ENCODE measurements around the gene ASPSCR1. TPM values are rescaled to one million over a fixed set of nuclear protein-coding genes. Genes with fewer than 3 reads are reported as not detected.

The ASPSCR1 gene
- total RNA-seq, 2 donors from 2014 or later = 32.0 to 34.2 TPM

DNA sequence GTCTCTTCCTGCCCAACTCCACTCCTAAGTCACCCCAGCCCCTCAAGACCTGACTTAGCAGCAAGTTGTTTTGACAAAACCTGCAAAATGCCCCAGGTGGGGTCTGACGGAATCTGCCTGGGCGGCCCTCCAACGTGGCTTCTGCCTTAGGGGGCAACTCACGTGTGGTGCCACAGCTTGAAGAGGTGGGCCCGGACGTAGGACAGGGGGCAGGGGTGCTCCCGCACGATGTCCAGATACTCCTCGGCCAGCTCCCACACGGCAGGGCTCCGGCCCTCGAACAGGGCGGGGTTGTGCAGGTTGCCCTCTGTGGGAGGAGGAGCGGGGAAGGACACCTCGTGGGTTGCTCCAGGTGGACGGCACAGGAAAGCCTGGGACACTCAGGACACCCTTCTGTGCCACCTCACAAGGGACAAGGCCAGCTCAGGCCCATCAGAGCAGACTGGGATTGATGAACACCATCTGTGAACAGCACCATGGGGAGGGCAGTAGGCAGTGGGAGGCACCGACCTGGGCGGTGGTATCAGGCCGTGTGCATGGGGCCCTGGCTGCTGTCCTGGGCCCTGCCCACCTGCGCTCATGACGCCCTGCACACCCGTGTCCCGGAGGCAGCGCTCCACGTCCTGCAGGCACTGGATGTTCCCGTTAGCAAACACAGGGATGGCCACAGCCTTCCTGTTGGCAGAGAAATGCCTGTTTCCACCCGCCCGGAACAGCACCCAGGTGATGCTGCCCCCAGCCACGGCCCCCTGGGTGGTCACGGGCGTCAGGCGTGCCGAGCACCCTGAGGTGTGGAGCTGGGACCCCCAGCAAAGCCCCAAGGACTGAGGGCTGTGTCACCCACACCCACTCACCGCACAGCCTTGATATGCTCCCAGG lies 83.9 kb downstream of the ASPSCR1 start:
- Mint-ChIP-seq H3K27ac (no peak overlapping the region), H3K4me3 (no peak overlapping the region), H3K9me3 (no peaks in the 10 kb centered on the region), H3K36me3 (ENCODE audit: insufficient read depth in 2 of 2) (peaks cover 0 to 4% of the 10 kb centered on the region in 2 donors), H3K4me1 (ENCODE audit: low read depth) (peaks cover 9% of the 10 kb centered on the region), H3K27me3 (ENCODE audit: low read depth) (no peaks in the 10 kb centered on the region)
- ATAC-seq (replicated peaks in 1 of 2) = no peak
- DNase-seq = no peak

- ATAC-seq (replicated peaks in 1 of 2) (no peak), DNase-seq (no peak)
- Mint-ChIP-seq H3K9me3 (no peaks in the 10 kb centered on the region), H3K27ac (no peak overlapping the region), H3K4me3 (no peak overlapping the region), H3K27me3 (ENCODE audit: low read depth) (no peaks in the 10 kb centered on the region), H3K4me1 (ENCODE audit: low read depth) (peaks cover 20% of the 10 kb centered on the region), H3K36me3 (ENCODE audit: insufficient read depth in 2 of 2) (peaks cover 0 to 4% of the 10 kb centered on the region in 2 donors)
Observed at GRCh38 chr17:82062076-82062983, 84.9 kb downstream of the ASPSCR1 start.

DNA sequence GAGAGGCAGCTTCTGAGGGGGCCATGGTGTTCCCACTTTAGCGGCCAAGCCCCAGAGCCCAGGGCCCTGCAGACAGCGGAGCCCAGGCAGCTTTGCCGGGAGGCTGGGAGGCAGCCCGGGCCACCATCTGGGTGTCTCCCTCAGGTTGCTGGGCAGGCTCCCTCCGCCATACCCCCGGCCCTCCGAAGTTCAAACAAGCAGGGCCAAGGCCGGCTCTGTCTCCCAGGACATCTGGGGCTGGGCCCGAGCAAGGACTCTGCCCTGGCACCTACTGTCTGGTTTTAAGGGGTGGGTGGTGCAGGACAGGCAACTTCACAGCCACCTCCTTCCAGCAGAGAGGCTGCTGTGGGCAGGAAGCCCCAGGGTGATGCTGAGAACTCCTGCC lies 85.5 kb downstream of the ASPSCR1 start:
- ATAC-seq (replicated peaks in 1 of 2) (no peak), DNase-seq (no peak)
- Mint-ChIP-seq H3K36me3 (ENCODE audit: insufficient read depth in 2 of 2) (peaks cover 0 to 4% of the 10 kb centered on the region in 2 donors), H3K27me3 (ENCODE audit: low read depth) (no peaks in the 10 kb centered on the region), H3K4me1 (ENCODE audit: low read depth) (peaks cover 21% of the 10 kb centered on the region), H3K4me3 (no peak overlapping the region), H3K9me3 (no peaks in the 10 kb centered on the region), H3K27ac (no peak overlapping the region)

DNA sequence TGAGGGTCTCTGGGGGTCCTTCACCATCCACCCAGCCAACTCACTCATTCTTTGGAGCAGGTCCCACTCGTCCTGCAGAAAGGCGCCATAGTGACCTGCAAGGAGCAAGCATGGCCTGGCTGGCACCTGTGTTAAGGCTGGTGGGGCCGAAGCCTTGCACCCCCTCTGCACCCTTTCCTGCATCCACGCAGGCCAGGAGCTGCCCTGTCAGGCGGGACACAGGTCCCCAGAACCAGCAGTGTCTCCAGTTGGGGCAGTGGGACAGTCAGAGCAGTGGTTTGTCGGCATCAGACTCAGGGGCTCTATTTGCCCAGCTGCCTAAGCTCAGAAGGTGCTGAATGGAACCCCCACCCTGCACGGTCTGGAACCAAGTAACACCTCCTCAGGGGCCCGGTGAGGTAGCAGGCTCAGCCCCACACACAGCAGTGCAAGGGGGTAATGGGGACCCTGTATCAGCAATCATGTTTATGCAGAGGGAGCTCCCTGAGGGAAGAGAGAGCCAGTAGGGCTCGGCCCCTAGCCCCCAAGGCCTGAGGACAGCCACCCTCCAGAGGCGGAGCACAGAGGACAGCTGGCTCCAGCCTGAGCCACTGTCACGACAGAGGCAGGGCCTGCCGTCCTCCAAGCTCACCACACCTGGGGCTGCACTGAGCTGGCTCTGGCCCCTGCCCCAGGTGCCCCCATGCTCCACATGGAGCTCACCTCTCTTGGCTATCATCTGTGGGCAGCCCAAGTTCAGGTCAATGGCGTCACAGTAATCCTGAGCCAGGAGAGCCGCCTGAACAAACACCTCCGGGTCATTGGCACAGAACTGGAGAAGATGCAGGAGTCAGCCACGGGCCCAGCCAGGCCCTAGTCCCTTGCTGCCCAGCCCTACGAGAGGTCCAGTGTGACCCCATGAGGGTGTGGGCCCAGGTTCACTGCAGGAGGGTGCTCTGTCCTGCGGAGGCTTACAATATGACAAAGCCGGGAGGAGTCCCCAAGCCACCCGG lies 86.3 kb downstream of the ASPSCR1 start:
- H3K27ac Mint-ChIP-seq = no peak overlapping the region
- H3K4me3 Mint-ChIP-seq = peak overlapping the region; percentile 71 to 74
- ATAC-seq (replicated peaks in 1 of 2) (no peak), DNase-seq (no peak)
- peaks cover 21% of the 10 kb centered on the region for H3K4me1 Mint-ChIP-seq (ENCODE audit: low read depth)
- no peaks in the 10 kb centered on the region for H3K9me3 Mint-ChIP-seq
- H3K36me3 Mint-ChIP-seq (ENCODE audit: insufficient read depth in 2 of 2) = peaks cover 0 to 4% of the 10 kb centered on the region in 2 donors
- no peaks in the 10 kb centered on the region for H3K27me3 Mint-ChIP-seq (ENCODE audit: low read depth)

DNA sequence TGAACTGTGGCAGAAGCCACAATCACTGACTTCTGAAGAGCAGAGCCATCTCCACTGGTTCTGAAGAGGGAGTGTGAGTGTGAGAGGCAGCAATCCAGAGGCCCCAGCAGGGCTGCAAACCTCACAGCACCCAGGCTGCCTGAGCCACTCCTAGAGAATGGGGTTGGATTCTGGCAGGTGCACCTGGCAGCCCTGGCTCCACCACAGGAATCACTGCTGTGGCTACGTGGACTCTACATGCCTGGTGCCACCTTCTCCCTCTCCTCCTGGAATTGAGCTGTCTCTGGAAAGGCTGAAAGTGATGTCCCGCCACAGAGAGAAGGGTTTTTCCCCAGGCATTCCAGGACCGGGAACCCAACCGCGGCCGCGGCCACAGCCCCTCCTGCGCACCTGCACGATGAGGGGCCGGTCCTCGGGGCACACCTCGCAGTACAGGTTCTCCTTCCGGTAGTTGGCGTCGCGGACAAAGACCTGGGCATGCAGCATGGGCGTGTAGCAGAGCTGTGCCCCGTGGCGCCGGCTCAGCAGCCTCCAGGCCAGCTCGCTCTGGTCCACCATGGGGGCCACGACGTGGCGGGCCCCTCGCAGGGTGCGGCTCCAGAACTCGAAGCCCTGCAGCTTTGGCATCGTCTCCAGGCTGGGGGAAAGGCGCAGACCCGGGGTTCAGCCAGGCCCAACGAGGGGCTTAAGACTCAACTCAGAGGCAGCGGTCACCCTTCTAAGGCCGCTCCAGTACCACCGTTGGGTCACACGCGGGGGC lies 87.2 kb downstream of the ASPSCR1 start:
- peak overlapping the region; percentile 68 for H3K27ac Mint-ChIP-seq
- H3K9me3 Mint-ChIP-seq = no peaks in the 10 kb centered on the region
- H3K4me3 Mint-ChIP-seq = peak overlapping the region; percentile 71 to 74
- no peak for DNase-seq
- peaks cover 21% of the 10 kb centered on the region for H3K4me1 Mint-ChIP-seq (ENCODE audit: low read depth)
- H3K27me3 Mint-ChIP-seq (ENCODE audit: low read depth) = no peaks in the 10 kb centered on the region
- no peak for ATAC-seq (replicated peaks in 1 of 2)
- peaks cover 0 to 4% of the 10 kb centered on the region in 2 donors for H3K36me3 Mint-ChIP-seq (ENCODE audit: insufficient read depth in 2 of 2)

DNA sequence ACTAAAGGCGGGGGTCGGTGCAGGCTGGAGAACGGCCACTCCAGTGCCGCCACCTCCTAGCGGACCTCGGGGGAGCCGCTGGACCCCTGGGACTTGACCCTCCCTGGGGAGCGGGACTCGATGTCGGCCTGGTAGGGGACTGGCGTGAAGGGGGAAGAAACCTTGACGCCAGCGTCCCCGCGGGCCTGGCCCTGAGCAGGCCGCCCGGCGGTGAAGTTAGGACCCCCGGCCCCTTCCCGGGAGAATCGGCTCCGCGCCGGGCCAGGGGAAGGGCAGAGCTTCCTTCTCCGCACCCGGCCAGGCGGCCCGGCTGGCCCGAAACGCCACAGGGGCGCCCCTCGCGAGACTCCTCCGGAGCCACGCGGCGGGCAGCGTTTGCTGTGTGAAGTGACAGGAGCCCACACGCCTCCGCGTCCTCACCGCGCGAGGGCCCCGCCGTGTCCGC lies 87.8 kb downstream of the ASPSCR1 start:
- Mint-ChIP-seq H3K4me3 (peak overlapping the region; percentile 71 to 74), H3K27ac (no peak overlapping the region), H3K27me3 (ENCODE audit: low read depth) (no peaks in the 10 kb centered on the region), H3K36me3 (ENCODE audit: insufficient read depth in 2 of 2) (peaks cover 0 to 2% of the 10 kb centered on the region in 2 donors), H3K9me3 (no peaks in the 10 kb centered on the region), H3K4me1 (ENCODE audit: low read depth) (peaks cover 21% of the 10 kb centered on the region)
- DNase-seq = peak in 1 of 2 donors; percentile 56
- peak; percentile 69 to 71 for ATAC-seq (replicated peaks in 1 of 2)

DNA sequence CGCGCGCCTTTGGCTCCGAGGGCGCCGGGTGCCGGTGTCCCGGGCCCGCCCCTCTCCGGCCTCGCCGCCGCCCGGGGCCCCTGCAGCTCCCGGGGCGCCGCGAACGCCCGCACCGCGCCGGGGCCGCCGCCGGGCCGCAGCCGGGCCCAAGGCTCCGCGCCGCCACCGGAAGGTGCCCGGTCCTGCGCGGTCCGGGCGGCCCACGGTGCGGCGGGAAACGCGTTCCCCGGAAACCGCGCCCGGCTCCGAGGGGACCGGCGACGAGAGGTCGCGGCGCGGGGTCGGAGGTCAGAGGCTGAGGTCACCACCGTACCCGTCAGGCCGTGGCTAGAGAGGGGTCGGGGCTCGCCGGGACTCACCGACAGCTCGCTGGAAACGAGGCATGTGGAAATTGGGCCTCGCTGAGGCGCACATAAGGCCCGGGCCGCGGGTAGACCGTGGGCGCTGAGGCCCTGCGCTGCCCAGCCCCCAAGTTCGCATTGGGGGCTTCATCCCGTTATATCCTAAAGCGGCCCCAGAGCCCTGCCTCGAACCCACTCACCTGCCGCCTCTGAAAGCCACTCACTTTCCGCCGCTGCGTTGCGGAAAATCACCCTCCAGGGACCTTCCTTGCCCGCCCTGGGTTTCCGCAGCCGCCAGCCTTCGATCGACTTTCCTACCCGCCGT lies 88.3 kb downstream of the ASPSCR1 start, which contains the start of gene DUS1L:
Gene DUS1L (minus strand): TSS at position 167 of the 666 bp plus-strand sequence. CDS start 745 bp downstream, outside the sequence.
- ATAC-seq (replicated peaks in 1 of 2) = peak; percentile 91 to 92
- Mint-ChIP-seq H3K27me3 (ENCODE audit: low read depth) (no peaks in the 10 kb centered on the region), H3K4me3 (peak within 1 kb of the TSS; percentile 88 to 97), H3K36me3 (ENCODE audit: insufficient read depth in 2 of 2) (peaks cover 0 to 2% of the 10 kb centered on the region in 2 donors), H3K4me1 (ENCODE audit: low read depth) (peaks cover 21% of the 10 kb centered on the region), H3K27ac (peak within 1 kb of the TSS; percentile 96), H3K9me3 (no peaks in the 10 kb centered on the region)
- peak; percentile 75 to 88 for DNase-seq

Other genes with a start within 250 kb of the ASPSCR1 start
- under 1 TPM in 1 of 2 donors, not detected in 1; 0.17 TPM for gene GCGR, start 173.5 kb upstream of the ASPSCR1 start, total RNA-seq
- gene MCRIP1, start 144.3 kb upstream of the ASPSCR1 start, total RNA-seq = 10 to 100 TPM; 61.9 to 77.2 TPM
- gene PPP1R27, start 142.6 kb upstream of the ASPSCR1 start, total RNA-seq = not detected
- 100 to 1,000 TPM; 430 to 436 TPM for gene P4HB, start 117.1 kb upstream of the ASPSCR1 start, total RNA-seq
- gene ARHGDIA, start 106.3 kb upstream of the ASPSCR1 start, total RNA-seq = 100 to 1,000 TPM; 369 to 410 TPM
- gene ALYREF, start 86.0 kb upstream of the ASPSCR1 start, total RNA-seq = 100 to 1,000 TPM in 1 of 2 donors, 10 to 100 TPM in 1; 95.9 to 122 TPM
- gene ANAPC11, start 85.9 kb upstream of the ASPSCR1 start, total RNA-seq = 100 to 1,000 TPM in 1 of 2 donors, 10 to 100 TPM in 1; 78.5 to 106 TPM
- gene NPB, start 75.4 kb upstream of the ASPSCR1 start, total RNA-seq = under 1 TPM in 1 of 2 donors, not detected in 1; 0.19 TPM
- gene PCYT2, start 66.2 kb upstream of the ASPSCR1 start, total RNA-seq = 10 to 100 TPM; 13.9 to 14.2 TPM
- 10 to 100 TPM; 42.2 to 44.2 TPM for gene SIRT7, start 59.5 kb upstream of the ASPSCR1 start, total RNA-seq
- gene MAFG, start 49.9 kb upstream of the ASPSCR1 start, total RNA-seq = 10 to 100 TPM; 41.5 to 44.7 TPM
- gene PYCR1, start 40.3 kb upstream of the ASPSCR1 start, total RNA-seq = 100 to 1,000 TPM; 141 to 178 TPM
- gene MYADML2, start 30.4 kb upstream of the ASPSCR1 start, total RNA-seq = not detected
- 1 to 10 TPM in 1 of 2 donors, under 1 TPM in 1; 0.76 to 1.4 TPM for gene NOTUM, start 16.4 kb upstream of the ASPSCR1 start, total RNA-seq
- 10 to 100 TPM; 32.2 to 44.0 TPM for gene CENPX, start 45.2 kb downstream of the ASPSCR1 start, total RNA-seq
- 10 to 100 TPM; 11.8 to 15.4 TPM for gene LRRC45, start 45.7 kb downstream of the ASPSCR1 start, total RNA-seq
- gene RAC3, start 54.0 kb downstream of the ASPSCR1 start, total RNA-seq = 10 to 100 TPM in 1 of 2 donors, 1 to 10 TPM in 1; 8.5 to 13.1 TPM
- gene DCXR, start 60.1 kb downstream of the ASPSCR1 start, total RNA-seq = 100 to 1,000 TPM; 114 to 125 TPM
- 10 to 100 TPM; 31.0 to 42.2 TPM for gene RFNG, start 74.2 kb downstream of the ASPSCR1 start, total RNA-seq
- gene GPS1, start 74.3 kb downstream of the ASPSCR1 start, total RNA-seq = 10 to 100 TPM; 55.1 to 73.5 TPM
- 100 to 1,000 TPM; 109 to 121 TPM for gene DUS1L, start 88.2 kb downstream of the ASPSCR1 start, total RNA-seq
- gene FASN, start 120.6 kb downstream of the ASPSCR1 start, total RNA-seq = 10 to 100 TPM; 90.5 to 91.2 TPM
- 10 to 100 TPM; 76.9 to 78.8 TPM for gene CCDC57, start 235.2 kb downstream of the ASPSCR1 start, total RNA-seq